H1 (cell line): ENCODE data around the gene GTF2E1.

Experiments used
- GTF2F1 ChIP-seq: IDR thresholded peaks from 2 replicates; pipeline ENCODE4 v1.6.1; 2012; ENCODE audit warnings: low read depth, low read length, improper control_type of control experiment, borderline replicate concordance
- POLR2A ChIP-seq, 2 experiments: IDR thresholded peaks; 1 replicate in 1 of 2; 2 replicates in 1 of 2; pipeline ENCODE4 v1.6.1; 2011; ENCODE audit warnings: low read depth in 2 of 2, low read length in 2 of 2, mild to moderate bottlenecking in 2 of 2; ENCODE audit errors: control extremely low read depth in 1 of 2
- RAD21 ChIP-seq, 2 experiments: IDR thresholded peaks in 1 of 2; conservative IDR thresholded peaks in 1 of 2; 2 replicates each; pipeline ENCODE4 v1.6.1; 2011; ENCODE audit warnings: low read depth in 2 of 2, low read length in 2 of 2, improper control_type of control experiment in 1 of 2, inconsistent platforms in 1 of 2, mild to moderate bottlenecking in 1 of 2, moderate library complexity in 1 of 2
- TAF7 ChIP-seq: optimal IDR thresholded peaks from 2 replicates; pipeline ENCODE3; 2011; ENCODE audit warnings: low read depth, mild to moderate bottlenecking, inconsistent platforms, low read length, moderate library complexity, borderline replicate concordance
- TF ChIP-seq, protein P1 (sequence below), 3 experiments: IDR thresholded peaks; 1 replicate in 2 of 3; 2 replicates in 1 of 3; pipeline versions ENCODE4 v1.5.1 to v1.6.1; 2011; ENCODE audit warnings: low read length in 3 of 3, mild to moderate bottlenecking in 3 of 3, inconsistent platforms in 2 of 3, low read depth in 1 of 3, moderate library complexity in 1 of 3; ENCODE audit not compliant: insufficient read depth in 1 of 3; ENCODE audit errors: control extremely low read depth in 1 of 3

GRCh38 chr3:120753810-120754209 is 11.3 kb downstream of the GTF2E1 start:
- TF ChIP-seq, protein P1, sequence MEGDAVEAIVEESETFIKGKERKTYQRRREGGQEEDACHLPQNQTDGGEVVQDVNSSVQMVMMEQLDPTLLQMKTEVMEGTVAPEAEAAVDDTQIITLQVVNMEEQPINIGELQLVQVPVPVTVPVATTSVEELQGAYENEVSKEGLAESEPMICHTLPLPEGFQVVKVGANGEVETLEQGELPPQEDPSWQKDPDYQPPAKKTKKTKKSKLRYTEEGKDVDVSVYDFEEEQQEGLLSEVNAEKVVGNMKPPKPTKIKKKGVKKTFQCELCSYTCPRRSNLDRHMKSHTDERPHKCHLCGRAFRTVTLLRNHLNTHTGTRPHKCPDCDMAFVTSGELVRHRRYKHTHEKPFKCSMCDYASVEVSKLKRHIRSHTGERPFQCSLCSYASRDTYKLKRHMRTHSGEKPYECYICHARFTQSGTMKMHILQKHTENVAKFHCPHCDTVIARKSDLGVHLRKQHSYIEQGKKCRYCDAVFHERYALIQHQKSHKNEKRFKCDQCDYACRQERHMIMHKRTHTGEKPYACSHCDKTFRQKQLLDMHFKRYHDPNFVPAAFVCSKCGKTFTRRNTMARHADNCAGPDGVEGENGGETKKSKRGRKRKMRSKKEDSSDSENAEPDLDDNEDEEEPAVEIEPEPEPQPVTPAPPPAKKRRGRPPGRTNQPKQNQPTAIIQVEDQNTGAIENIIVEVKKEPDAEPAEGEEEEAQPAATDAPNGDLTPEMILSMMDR (IDR thresholded peaks at IDR 0.05; ENCODE audit: control extremely low read depth in 1 of 3, insufficient read depth in 1 of 3, low read depth in 1 of 3, low read length in 3 of 3), result no peak
- no peak for TF ChIP-seq GTF2F1
- TF ChIP-seq RAD21 (IDR thresholded peaks at IDR 0.05 in 1 of 2, conservative IDR thresholded peaks at IDR 0.05 in 1 of 2; ENCODE audit: low read depth in 2 of 2, low read length in 2 of 2), result no peak
- no peak for TF ChIP-seq POLR2A (IDR thresholded peaks at IDR 0.05; ENCODE audit: control extremely low read depth in 1 of 2, low read depth in 2 of 2, low read length in 2 of 2)
- TF ChIP-seq TAF7, result no peak
